Sigmoid colon (tissue), 7 donors: Measurements from ENCODE around the gene TSPAN33. TPM values are rescaled to one million over a fixed set of nuclear protein-coding genes. Genes with fewer than 3 reads are reported as not detected.

ENCODE experiments used
- DNase-seq: peaks from one replicate; pipeline ENCODE4 v3.0.0-alpha.2; 2019
- H3K27ac ChIP-seq, 4 donors: fragments of 200-600 bp; sonication (generic); one replicate each; pipeline ENCODE4 v1.5.1; 2016 to 2019; ENCODE audit warnings: mild to moderate bottlenecking in 1 of 4
- H3K27me3 ChIP-seq, 3 donors: fragments of 200-600 bp; sonication (generic); one replicate each; pipeline ENCODE4 v1.5.1; 2019; ENCODE audit warnings: mild to moderate bottlenecking in 1 of 3
- H3K36me3 ChIP-seq, 4 donors: fragments of 200-600 bp; sonication (generic); one replicate each; pipeline ENCODE4 v1.5.1; 2016 to 2019
- H3K4me1 ChIP-seq, 4 donors: fragments of 200-600 bp; sonication (generic); one replicate each; pipeline ENCODE4 v1.5.1; 2017 to 2019
- H3K4me3 ChIP-seq, 4 donors: fragments of 200-600 bp; sonication (generic); one replicate each; pipeline ENCODE4 v1.5.1; 2017 to 2019; ENCODE audit warnings: mild to moderate bottlenecking in 2 of 4, moderate library complexity in 1 of 4
- H3K9me3 ChIP-seq, 4 donors: fragments of 200-600 bp in 3 of 4; sonication (generic) in 3 of 4; one replicate each; pipeline versions ENCODE4 v1.5.1 to v1.6.1; 2013 to 2019
- CTCF ChIP-seq, 4 experiments: fragments of 450-650 bp in 3 of 4; fragments of 200-600 bp in 1 of 4; IDR thresholded peaks; one replicate each; pipeline ENCODE4 v1.5.1; 2016 to 2019; ENCODE audit warnings: antibody characterized with exemption in 4 of 4, mild to moderate bottlenecking in 3 of 4, moderate library complexity in 2 of 4
- EP300 ChIP-seq, 4 donors: sonication (generic); formaldehyde crosslinking; IDR thresholded peaks; one replicate each; pipeline ENCODE4 v1.6.1; 2017; ENCODE audit warnings: antibody characterized with exemption in 4 of 4
- POLR2A ChIP-seq, 2 donors: fragments of 450-650 bp; IDR thresholded peaks; one replicate each; pipeline ENCODE4 v1.6.1; 2016; ENCODE audit warnings: antibody characterized with exemption in 2 of 2, mild to moderate bottlenecking in 2 of 2, moderate library complexity in 2 of 2
- POLR2AphosphoS5 ChIP-seq, 4 donors: sonication (generic); formaldehyde crosslinking; IDR thresholded peaks; one replicate each; pipeline ENCODE4 v1.6.1; 2017; ENCODE audit warnings: antibody characterized with exemption in 4 of 4
- WGBS, 2 donors: extraction: QIAGEN DNeasy Blood & Tissue Kit; methylation state at CpG; one replicate each; pipeline ENCODE4 v1.1.7; 2013; 5-methylcytosine and 5-hydroxymethylcytosine counted together
- intact Hi-C: fragments of 100-400 bp; cut with DNase I; formaldehyde crosslinking; loops from one replicate; pipeline ENCODE4 v1.15.1; 2023
- polyA plus RNA-seq, 3 donors: library from polyadenylated mRNA; stranded (reverse); fragments of 200-250 nt; gene quantifications; one replicate each; pipeline ENCODE4 v1.2.3, GENCODE V29; 2013
- total RNA-seq, 4 donors: library from RNA; depleted of rRNA; stranded (reverse); fragments of >200 nt; gene quantifications; one replicate each; pipeline ENCODE4 v1.1.0, GENCODE V29; 2016
- donor health status: healthy with polysubstance abuse.
- donor health status: Bipolar disorder and iron deficiency.
- donor health status: healthy.

Gene TSPAN33
- total and polyA plus RNA-seq, 7 donors, result 3.0 to 19.6 (median 5.8) TPM

GRCh38 chr7:129208667-129209066, 64.2 kb downstream of the TSPAN33 start:
- Histone ChIP-seq H3K4me3 (no peak overlapping the region), H3K27ac (no peak overlapping the region), H3K36me3 (peaks cover 0 to 49% (median 6%) of the 10 kb centered on the region in 4 donors), H3K27me3 (no peaks in the 10 kb centered on the region), H3K4me1 (peaks cover 0 to 5% (median 1%) of the 10 kb centered on the region in 4 donors), H3K9me3 (no peaks in the 10 kb centered on the region)
- 80 to 82% methylated on average over 9 of the region's 9 CpGs for WGBS, 2 donors
- no peak for DNase-seq
- TF ChIP-seq POLR2AphosphoS5 (IDR thresholded peaks at IDR 0.05), result no peak
- no peak for TF ChIP-seq CTCF (IDR thresholded peaks at IDR 0.05)
- TF ChIP-seq EP300 (IDR thresholded peaks at IDR 0.05), result no peak
- no peak for TF ChIP-seq POLR2A (IDR thresholded peaks at IDR 0.05)
- intact Hi-C loops, result no loop called here

GRCh38 chr7:129209067-129209926, 64.8 kb downstream of the TSPAN33 start:
- intact Hi-C loops, result no loop called here
- no peak for TF ChIP-seq POLR2A (IDR thresholded peaks at IDR 0.05)
- no peak for TF ChIP-seq POLR2AphosphoS5 (IDR thresholded peaks at IDR 0.05)
- no peak for TF ChIP-seq CTCF (IDR thresholded peaks at IDR 0.05)
- no peak for TF ChIP-seq EP300 (IDR thresholded peaks at IDR 0.05)
- Histone ChIP-seq H3K9me3 (no peaks in the 10 kb centered on the region), H3K4me1 (peaks cover 0 to 5% (median 1%) of the 10 kb centered on the region in 4 donors), H3K27ac (no peak overlapping the region), H3K36me3 (peaks cover 0 to 49% (median 6%) of the 10 kb centered on the region in 4 donors), H3K4me3 (no peak overlapping the region), H3K27me3 (no peaks in the 10 kb centered on the region)
- 88 to 89% methylated on average over 15 of the region's 15 CpGs for WGBS, 2 donors
- DNase-seq, result no peak

- peak; percentile 88 for DNase-seq
- Histone ChIP-seq H3K36me3 (peaks cover 0 to 49% (median 6%) of the 10 kb centered on the region in 4 donors), H3K27ac (no peak overlapping the region), H3K4me1 (peaks cover 0 to 5% (median 1%) of the 10 kb centered on the region in 4 donors), H3K4me3 (no peak overlapping the region), H3K27me3 (no peaks in the 10 kb centered on the region), H3K9me3 (no peaks in the 10 kb centered on the region)
- TF ChIP-seq CTCF (IDR thresholded peaks at IDR 0.05) (peak; percentile 73 to 91 (median 82)), EP300 (IDR thresholded peaks at IDR 0.05) (no peak), POLR2AphosphoS5 (IDR thresholded peaks at IDR 0.05) (peak in 2 of 4 donors; percentile 38 to 40)
- intact Hi-C loops, result loop anchor here (1.0 kb wide), 1 partner anchor 46 kb away; no protein-coding TSS in a partner anchor
- WGBS, 2 donors, result 52 to 74% methylated on average over 16 of the region's 16 CpGs
Observed at GRCh38 chr7:129210256-129210988, 65.9 kb downstream of the TSPAN33 start.

GRCh38 chr7:129210989-129211312, 66.4 kb downstream of the TSPAN33 start:
- DNase-seq, result peak; percentile 56
- Histone ChIP-seq H3K9me3 (no peaks in the 10 kb centered on the region), H3K27me3 (no peaks in the 10 kb centered on the region), H3K36me3 (peaks cover 0 to 46% (median 6%) of the 10 kb centered on the region in 4 donors), H3K4me3 (no peak overlapping the region), H3K27ac (no peak overlapping the region), H3K4me1 (peaks cover 0 to 5% (median 1%) of the 10 kb centered on the region in 4 donors)
- WGBS, 2 donors, result 90 to 93% methylated on average over 14 of the region's 14 CpGs
- TF ChIP-seq POLR2A (IDR thresholded peaks at IDR 0.05), result no peak
- intact Hi-C loops, result loop anchor here (1.0 kb wide), 1 partner anchor 47 kb away; no protein-coding TSS in a partner anchor

GRCh38 chr7:129212126-129212525, 67.6 kb downstream of the TSPAN33 start:
- DNase-seq, result peak; percentile 28
- Histone ChIP-seq H3K9me3 (no peaks in the 10 kb centered on the region), H3K27ac (no peak overlapping the region), H3K36me3 (peaks cover 0 to 37% (median 6%) of the 10 kb centered on the region in 4 donors), H3K4me3 (no peak overlapping the region), H3K4me1 (peaks cover 0 to 5% (median 1%) of the 10 kb centered on the region in 4 donors), H3K27me3 (no peaks in the 10 kb centered on the region)
- no peak for TF ChIP-seq POLR2AphosphoS5 (IDR thresholded peaks at IDR 0.05)
- no peak for TF ChIP-seq EP300 (IDR thresholded peaks at IDR 0.05)
- no peak for TF ChIP-seq CTCF (IDR thresholded peaks at IDR 0.05)
- WGBS, 2 donors, result 92 to 93% methylated on average over 14 of the region's 14 CpGs
- intact Hi-C loops, result no loop called here
